ENCODE measurements around the gene SIVA1.

Gene SIVA1

GRCh38 chr14:104752735-104753527 is at the start of gene SIVA1:
Gene SIVA1 (plus strand): TSS chr14:104753147. CDS start chr14:104753202, 55 bp downstream.
- peak; percentile 99 for DNase-seq (ENCODE audit: low spot score)

- DNase-seq (ENCODE audit: low spot score) = no peak
Observed at GRCh38 chr14:104703269-104703668, 49.7 kb upstream of the SIVA1 start.

- no peak for DNase-seq (ENCODE audit: low spot score)
Observed at GRCh38 chr14:104704252-104704651, 48.7 kb upstream of the SIVA1 start.

- DNase-seq (ENCODE audit: low spot score) = peak; percentile 59
Observed at GRCh38 chr14:104705340-104706047, 47.5 kb upstream of the SIVA1 start.

GRCh38 chr14:104706733-104707607 is 46.0 kb upstream of the SIVA1 start:
- no peak for DNase-seq (ENCODE audit: low spot score)

- no peak for DNase-seq (ENCODE audit: low spot score)
Observed at GRCh38 chr14:104707608-104708595, 45.0 kb upstream of the SIVA1 start.

- peak; percentile 84 for DNase-seq (ENCODE audit: low spot score)
Observed at GRCh38 chr14:104708606-104709268, 44.2 kb upstream of the SIVA1 start.

GRCh38 chr14:104709387-104710039 is 43.4 kb upstream of the SIVA1 start:
- no peak for DNase-seq (ENCODE audit: low spot score)

- no peak for DNase-seq (ENCODE audit: low spot score)
Observed at GRCh38 chr14:104710071-104710735, 42.7 kb upstream of the SIVA1 start.

GRCh38 chr14:104712881-104713734 is 39.8 kb upstream of the SIVA1 start:
- DNase-seq (ENCODE audit: low spot score) = no peak

- no peak for DNase-seq (ENCODE audit: low spot score)
Observed at GRCh38 chr14:104714066-104714465, 38.9 kb upstream of the SIVA1 start.

GRCh38 chr14:104714681-104715080 is 38.3 kb upstream of the SIVA1 start:
- DNase-seq (ENCODE audit: low spot score) = no peak

GRCh38 chr14:104715416-104715815 is 37.5 kb upstream of the SIVA1 start:
- DNase-seq (ENCODE audit: low spot score) = no peak

GRCh38 chr14:104715871-104716270 is 37.1 kb upstream of the SIVA1 start:
- DNase-seq (ENCODE audit: low spot score) = no peak

GRCh38 chr14:104717137-104717536 is 35.8 kb upstream of the SIVA1 start:
- DNase-seq (ENCODE audit: low spot score) = no peak

GRCh38 chr14:104717646-104718045 is 35.3 kb upstream of the SIVA1 start:
- DNase-seq (ENCODE audit: low spot score) = no peak

GRCh38 chr14:104718147-104718546 is 34.8 kb upstream of the SIVA1 start:
- DNase-seq (ENCODE audit: low spot score) = no peak

GRCh38 chr14:104718871-104719270 is 34.1 kb upstream of the SIVA1 start:
- no peak for DNase-seq (ENCODE audit: low spot score)

GRCh38 chr14:104719343-104719742 is 33.6 kb upstream of the SIVA1 start:
- no peak for DNase-seq (ENCODE audit: low spot score)

Data from NAMALWA (cell line).